Effector memory CD4-positive, alpha-beta T cell (primary cell): Measurements from ENCODE around the gene TGFB3.
"Not testable (repeated sequence)": the region's sequence is repeated elsewhere in the genome, so short reads cannot be mapped to it uniquely, and the experiment has no call there.

Experiments used
- DNase-seq, 3 donors: peaks; one replicate each; pipeline ENCODE4 v3.0.0-alpha.2; 2020
- H3K27ac ChIP-seq: 2 replicates; pipeline ENCODE4 v1.7.0; 2013; ENCODE audit warnings: mild to moderate bottlenecking, low read length, moderate library complexity; ENCODE audit not compliant: insufficient read depth, poor library complexity, severe bottlenecking
- H3K27me3 ChIP-seq: replicated peaks from 2 replicates; pipeline ENCODE4 v1.7.0; 2013; ENCODE audit warnings: mild to moderate bottlenecking, low read length; ENCODE audit not compliant: insufficient read depth, control insufficient read depth, poor library complexity, severe bottlenecking
- H3K36me3 ChIP-seq: 2 replicates; pipeline ENCODE4 v1.7.0; 2013; ENCODE audit warnings: mild to moderate bottlenecking, low read length, moderate library complexity; ENCODE audit not compliant: control insufficient read depth, insufficient read depth
- H3K4me1 ChIP-seq: 2 replicates; pipeline ENCODE4 v1.7.0; 2013; ENCODE audit warnings: low read length, mild to moderate bottlenecking; ENCODE audit not compliant: control insufficient read depth, insufficient read depth, poor library complexity, severe bottlenecking
- H3K4me3 ChIP-seq: 2 replicates; pipeline ENCODE4 v1.7.0; 2013; ENCODE audit warnings: low read length, low read depth, mild to moderate bottlenecking; ENCODE audit not compliant: insufficient read depth, poor library complexity, severe bottlenecking
- H3K9me3 ChIP-seq: 2 replicates; pipeline ENCODE4 v1.7.0; 2013; ENCODE audit warnings: mild to moderate bottlenecking, low read length, moderate library complexity; ENCODE audit not compliant: control insufficient read depth
- total RNA-seq, 3 donors: gene quantifications; one replicate each; lab custom pipeline; 2026; lab: John Stamatoyannopoulos, UW

The TGFB3 gene
- 4.3 to 8.5 (median 5.7) reads per million in 3 donors for total RNA-seq

- Histone ChIP-seq H3K9me3 (no peaks in the 10 kb centered on the region), H3K4me1 (peaks cover 15% of the 10 kb centered on the region), H3K27ac (peak within 1 kb of the TSS; percentile 70), H3K27me3 (no peaks in the 10 kb centered on the region), H3K36me3 (no peaks in the 10 kb centered on the region), H3K4me3 (peak within 1 kb of the TSS; percentile 80)
- peak; percentile 23 to 43 (median 39) for DNase-seq
Observed at GRCh38 chr14:75981426-75982265, at the start of gene TGFB3. Gene TGFB3, minus strand, starts transcription at chr14:75981995. Its CDS starts 1,102 bp downstream, at chr14:75980893.

GRCh38 chr14:76024211-76024907 is 42.6 kb upstream of the TGFB3 start:
- DNase-seq: no peak
- Histone ChIP-seq H3K4me3 (no peak overlapping the region), H3K4me1 (no peaks in the 10 kb centered on the region), H3K9me3 (no peaks in the 10 kb centered on the region), H3K27ac (no peak overlapping the region), H3K36me3 (no peaks in the 10 kb centered on the region), H3K27me3 (no peaks in the 10 kb centered on the region)

DNA sequence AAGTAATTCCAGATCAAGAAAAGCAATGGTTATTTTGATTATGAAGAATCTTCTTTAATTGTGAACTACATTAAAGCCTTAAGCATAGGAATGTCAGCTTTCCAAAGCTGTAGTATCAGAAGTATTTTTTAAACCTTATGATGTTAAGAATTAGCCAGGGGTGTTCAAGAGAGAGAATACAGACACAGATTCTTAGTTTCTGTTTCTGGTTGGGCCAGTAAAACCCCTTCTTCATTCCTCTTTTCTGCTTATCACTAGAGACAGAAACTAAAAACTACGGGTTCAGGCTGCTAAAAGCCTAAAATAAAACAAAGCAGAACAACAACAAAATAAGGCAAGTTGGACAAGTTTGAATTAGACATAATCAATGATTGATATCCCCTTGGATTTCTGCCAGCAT is 42.0 kb upstream of the TGFB3 start:
- Histone ChIP-seq H3K4me3 (no peak overlapping the region), H3K36me3 (no peaks in the 10 kb centered on the region)
- no peak for DNase-seq

DNA sequence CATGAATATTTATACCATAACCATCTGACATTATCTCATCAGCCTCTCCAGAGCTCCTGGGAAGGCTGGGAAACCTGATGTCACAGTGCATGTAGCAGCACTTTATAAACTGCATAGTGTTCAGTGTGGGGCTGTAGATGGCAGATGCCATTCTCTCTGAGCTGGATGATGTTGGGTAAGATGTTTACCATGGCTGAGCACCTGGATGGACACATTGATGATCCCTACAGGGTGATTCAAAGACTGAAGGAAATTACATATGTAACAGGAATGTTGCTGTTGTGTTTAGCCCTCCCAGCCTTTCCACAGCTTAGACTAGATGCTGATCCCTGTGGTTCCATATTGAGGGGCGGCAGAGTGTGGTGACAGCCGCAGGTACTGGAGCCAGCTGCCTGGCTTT is 41.2 kb upstream of the TGFB3 start:
- DNase-seq: no peak
- Histone ChIP-seq H3K4me1 (no peaks in the 10 kb centered on the region), H3K27ac (no peak overlapping the region), H3K27me3 (no peaks in the 10 kb centered on the region), H3K36me3 (no peaks in the 10 kb centered on the region), H3K9me3 (no peaks in the 10 kb centered on the region), H3K4me3 (no peak overlapping the region)

More for the DNA sequence above, 42.0 kb upstream of the TGFB3 start:
- H3K4me1 ChIP-seq: no peaks in the 10 kb centered on the region
- no peak overlapping the region for H3K27ac ChIP-seq
- no peaks in the 10 kb centered on the region for H3K9me3 ChIP-seq
- no peaks in the 10 kb centered on the region for H3K27me3 ChIP-seq

- no peak for DNase-seq
- Histone ChIP-seq H3K27me3 (no peaks in the 10 kb centered on the region), H3K36me3 (peaks cover 5% of the 10 kb centered on the region), H3K4me1 (no peaks in the 10 kb centered on the region), H3K4me3 (no peak overlapping the region), H3K9me3 (no peaks in the 10 kb centered on the region), H3K27ac (no peak overlapping the region)
Observed at GRCh38 chr14:76019676-76020075, 37.9 kb upstream of the TGFB3 start.

- no peaks in the 10 kb centered on the region for H3K9me3 ChIP-seq
- no peak overlapping the region for H3K27ac ChIP-seq
- H3K4me1 ChIP-seq: no peaks in the 10 kb centered on the region
- no peak for DNase-seq
- no peaks in the 10 kb centered on the region for H3K27me3 ChIP-seq
- H3K36me3 ChIP-seq: peaks cover 7% of the 10 kb centered on the region
- H3K4me3 ChIP-seq: no peak overlapping the region
Observed at GRCh38 chr14:76015668-76016067, 33.9 kb upstream of the TGFB3 start.

GRCh38 chr14:76015191-76015590 is 33.4 kb upstream of the TGFB3 start:
- H3K27ac ChIP-seq: no peak overlapping the region
- no peak for DNase-seq
- no peaks in the 10 kb centered on the region for H3K27me3 ChIP-seq
- peaks cover 8% of the 10 kb centered on the region for H3K36me3 ChIP-seq
- no peaks in the 10 kb centered on the region for H3K4me1 ChIP-seq
- no peaks in the 10 kb centered on the region for H3K9me3 ChIP-seq
- no peak overlapping the region for H3K4me3 ChIP-seq

DNA sequence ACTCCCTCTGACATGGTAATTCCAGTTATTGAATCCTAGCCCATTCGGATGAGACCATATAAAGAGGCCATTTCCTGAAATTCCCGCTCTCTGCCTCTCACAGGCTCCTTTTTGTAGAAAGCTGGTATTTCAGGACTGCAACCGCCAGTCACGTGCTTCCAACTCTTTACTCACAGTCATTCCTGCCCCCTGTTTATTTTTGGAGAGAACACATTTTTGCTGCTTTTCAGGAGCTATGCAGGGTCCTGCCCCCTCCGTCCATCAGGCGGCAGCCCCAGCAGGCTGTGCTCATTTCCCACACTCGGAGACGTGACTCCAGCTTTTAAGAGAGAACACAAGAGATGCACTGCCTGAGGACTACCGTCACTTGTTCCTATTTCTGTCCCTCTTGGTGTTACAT is 30.6 kb upstream of the TGFB3 start:
- Histone ChIP-seq H3K4me3 (no peak overlapping the region), H3K27me3 (no peaks in the 10 kb centered on the region), H3K27ac (no peak overlapping the region), H3K9me3 (no peaks in the 10 kb centered on the region), H3K4me1 (no peaks in the 10 kb centered on the region), H3K36me3 (peaks cover 6% of the 10 kb centered on the region)
- DNase-seq: no peak

GRCh38 chr14:76011930-76012329 is 30.1 kb upstream of the TGFB3 start:
- peaks cover 3% of the 10 kb centered on the region for H3K36me3 ChIP-seq

DNA sequence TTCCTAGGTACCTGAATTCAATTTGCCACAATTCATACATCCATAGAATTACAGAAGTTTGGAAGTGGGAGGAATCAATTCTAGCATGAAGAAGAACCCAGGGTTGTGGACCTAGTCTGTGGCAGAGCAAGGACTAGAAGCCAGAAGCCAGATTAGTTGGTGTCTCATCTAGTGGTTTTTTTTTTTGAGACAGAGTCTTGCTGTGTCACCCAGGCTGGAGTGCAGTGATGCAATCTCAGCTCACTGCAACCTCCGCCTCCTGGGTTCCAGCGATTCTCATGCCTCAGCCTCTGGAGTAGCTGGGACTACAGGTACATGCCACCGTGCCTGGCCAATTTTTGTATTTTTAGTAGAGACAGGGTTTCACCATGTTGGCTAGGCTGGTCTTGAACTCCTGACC is 27.8 kb upstream of the TGFB3 start:
- not testable (repeated sequence) for H3K4me1 ChIP-seq, H3K27ac ChIP-seq, DNase-seq, H3K27me3 ChIP-seq, H3K9me3 ChIP-seq, H3K36me3 ChIP-seq, H3K4me3 ChIP-seq

More at GRCh38 chr14:76011930-76012329, 30.1 kb upstream of the TGFB3 start:
- H3K27me3 ChIP-seq: no peaks in the 10 kb centered on the region
- DNase-seq: no peak
- no peaks in the 10 kb centered on the region for H3K4me1 ChIP-seq
- no peak overlapping the region for H3K4me3 ChIP-seq
- no peaks in the 10 kb centered on the region for H3K9me3 ChIP-seq
- H3K27ac ChIP-seq: no peak overlapping the region
